ENCODE data around the gene MAPKAPK3.

GRCh38 chr3:50676031-50676705 is 59.2 kb downstream of the MAPKAPK3 start:
- TF ChIP-seq USF1 (IDR thresholded peaks at IDR 0.05) (no peak), TCF12 (IDR thresholded peaks at IDR 0.05; ENCODE audit: low read depth) (no peak), NFIC (IDR thresholded peaks at IDR 0.05) (no peak), EP300 (IDR thresholded peaks at IDR 0.05; ENCODE audit: borderline replicate concordance) (no peak), MAX (IDR thresholded peaks at IDR 0.05) (no peak), TAF1 (IDR thresholded peaks at IDR 0.05; ENCODE audit: low read depth) (no peak), TEAD4 (IDR thresholded peaks at IDR 0.05) (no peak), CREB1 (IDR thresholded peaks at IDR 0.05; ENCODE audit: low read depth) (no peak), FOXM1 (IDR thresholded peaks at IDR 0.05; ENCODE audit: borderline replicate concordance, low read depth) (no peak), CEBPB (IDR thresholded peaks at IDR 0.05) (no peak), YY1 (IDR thresholded peaks at IDR 0.05; ENCODE audit: low read depth) (no peak), RAD21 (IDR thresholded peaks at IDR 0.05; ENCODE audit: low read depth) (no peak)
- TF ChIP-seq, protein P1, sequence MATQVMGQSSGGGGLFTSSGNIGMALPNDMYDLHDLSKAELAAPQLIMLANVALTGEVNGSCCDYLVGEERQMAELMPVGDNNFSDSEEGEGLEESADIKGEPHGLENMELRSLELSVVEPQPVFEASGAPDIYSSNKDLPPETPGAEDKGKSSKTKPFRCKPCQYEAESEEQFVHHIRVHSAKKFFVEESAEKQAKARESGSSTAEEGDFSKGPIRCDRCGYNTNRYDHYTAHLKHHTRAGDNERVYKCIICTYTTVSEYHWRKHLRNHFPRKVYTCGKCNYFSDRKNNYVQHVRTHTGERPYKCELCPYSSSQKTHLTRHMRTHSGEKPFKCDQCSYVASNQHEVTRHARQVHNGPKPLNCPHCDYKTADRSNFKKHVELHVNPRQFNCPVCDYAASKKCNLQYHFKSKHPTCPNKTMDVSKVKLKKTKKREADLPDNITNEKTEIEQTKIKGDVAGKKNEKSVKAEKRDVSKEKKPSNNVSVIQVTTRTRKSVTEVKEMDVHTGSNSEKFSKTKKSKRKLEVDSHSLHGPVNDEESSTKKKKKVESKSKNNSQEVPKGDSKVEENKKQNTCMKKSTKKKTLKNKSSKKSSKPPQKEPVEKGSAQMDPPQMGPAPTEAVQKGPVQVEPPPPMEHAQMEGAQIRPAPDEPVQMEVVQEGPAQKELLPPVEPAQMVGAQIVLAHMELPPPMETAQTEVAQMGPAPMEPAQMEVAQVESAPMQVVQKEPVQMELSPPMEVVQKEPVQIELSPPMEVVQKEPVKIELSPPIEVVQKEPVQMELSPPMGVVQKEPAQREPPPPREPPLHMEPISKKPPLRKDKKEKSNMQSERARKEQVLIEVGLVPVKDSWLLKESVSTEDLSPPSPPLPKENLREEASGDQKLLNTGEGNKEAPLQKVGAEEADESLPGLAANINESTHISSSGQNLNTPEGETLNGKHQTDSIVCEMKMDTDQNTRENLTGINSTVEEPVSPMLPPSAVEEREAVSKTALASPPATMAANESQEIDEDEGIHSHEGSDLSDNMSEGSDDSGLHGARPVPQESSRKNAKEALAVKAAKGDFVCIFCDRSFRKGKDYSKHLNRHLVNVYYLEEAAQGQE (IDR thresholded peaks at IDR 0.05; ENCODE audit: low read depth) = no peak
